ENCODE measurements around the gene TRIM17.
"Not testable (repeated sequence)": the region's sequence is repeated elsewhere in the genome, so short reads cannot be mapped to it uniquely, and the experiment has no call there.

The TRIM17 gene

DNA sequence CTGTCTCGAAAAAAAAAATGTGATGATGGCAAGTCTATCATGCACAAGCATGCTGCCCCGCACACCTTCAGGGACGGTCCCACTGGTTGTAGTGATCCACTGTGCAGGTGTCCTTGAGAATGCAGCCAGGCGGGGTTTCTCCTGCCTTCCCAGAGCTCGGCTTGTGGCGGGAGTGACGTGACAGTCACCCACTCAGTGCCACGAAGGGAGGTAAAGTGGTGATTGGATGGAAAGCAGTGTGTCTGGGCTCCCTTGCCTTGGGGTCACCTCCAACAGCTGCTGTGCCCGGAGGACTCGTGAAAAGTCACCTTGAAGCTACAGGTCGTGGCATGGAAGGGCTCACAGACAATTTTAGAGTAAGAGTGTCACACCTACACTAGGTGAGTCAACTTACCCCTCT is 33.5 kb upstream of the TRIM17 start:
- no peak for DNase-seq (ENCODE audit: low read depth, low spot score)

GRCh38 chr1:228448372-228448771 is 31.7 kb upstream of the TRIM17 start:
- DNase-seq (ENCODE audit: low read depth, low spot score), result no peak

- no peak for DNase-seq (ENCODE audit: low read depth, low spot score)
Measured at GRCh38 chr1:228446852-228447251, 30.2 kb upstream of the TRIM17 start.

- DNase-seq (ENCODE audit: low read depth, low spot score), result no peak
Measured at GRCh38 chr1:228445843-228446650, 29.4 kb upstream of the TRIM17 start.

DNA sequence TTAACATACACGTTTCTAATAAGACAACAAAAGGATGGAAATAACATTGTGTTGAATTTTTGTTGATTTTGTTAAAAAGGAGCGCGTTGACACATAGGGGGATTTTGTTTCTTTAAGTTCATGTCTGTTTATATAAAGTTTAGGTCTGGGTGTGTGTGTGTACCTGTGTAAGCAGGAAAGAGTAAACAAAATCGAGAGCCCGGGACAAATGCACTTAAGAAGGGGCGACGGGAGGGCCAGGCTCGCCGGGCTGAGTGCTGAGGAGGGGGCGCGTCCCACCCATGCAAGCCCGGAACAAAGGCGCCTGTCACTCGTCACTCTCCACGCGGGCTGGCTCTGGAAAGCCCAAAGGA is 28.8 kb upstream of the TRIM17 start:
- no peak for DNase-seq (ENCODE audit: low read depth, low spot score)

GRCh38 chr1:228443395-228443794 is 26.7 kb upstream of the TRIM17 start:
- DNase-seq (ENCODE audit: low read depth, low spot score), result no peak

DNA sequence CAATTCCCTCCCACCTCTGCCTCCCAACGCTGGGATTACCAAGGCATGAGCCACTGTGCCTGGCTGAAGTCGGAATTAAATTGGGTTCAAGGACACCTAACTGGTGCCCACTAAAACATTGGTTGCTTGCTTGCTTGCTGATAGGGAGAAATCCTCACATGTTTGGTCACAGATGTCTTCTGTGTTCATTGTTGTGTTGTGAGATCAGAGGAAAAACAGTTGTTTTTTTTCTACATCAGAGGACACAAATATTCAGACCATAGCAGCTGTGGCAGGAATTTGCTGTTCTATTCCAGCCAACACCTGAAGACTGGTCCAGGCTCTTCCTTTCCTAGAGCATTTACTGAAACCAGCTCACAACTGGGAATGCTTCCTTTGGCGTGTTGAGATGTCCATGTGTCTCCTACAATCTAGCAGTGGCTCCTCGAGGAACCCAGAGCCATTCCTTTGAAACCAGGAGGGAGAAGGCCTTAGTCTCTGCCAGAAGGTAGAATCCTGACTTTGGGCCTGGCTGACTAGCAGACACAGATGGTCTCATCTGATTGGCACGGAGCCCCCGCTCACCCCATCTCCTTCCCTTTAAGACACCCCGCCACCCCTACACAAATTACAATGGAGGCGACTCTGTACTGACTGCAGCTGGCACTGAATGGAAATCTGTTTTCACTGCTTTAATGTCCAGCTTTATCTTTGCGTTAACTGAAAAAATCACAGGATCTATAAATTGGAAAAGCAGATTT is 24.3 kb upstream of the TRIM17 start:
- DNase-seq (ENCODE audit: low read depth, low spot score), result no peak

GRCh38 chr1:228438266-228438665 is 21.6 kb upstream of the TRIM17 start:
- DNase-seq (ENCODE audit: low read depth, low spot score), result no peak

DNA sequence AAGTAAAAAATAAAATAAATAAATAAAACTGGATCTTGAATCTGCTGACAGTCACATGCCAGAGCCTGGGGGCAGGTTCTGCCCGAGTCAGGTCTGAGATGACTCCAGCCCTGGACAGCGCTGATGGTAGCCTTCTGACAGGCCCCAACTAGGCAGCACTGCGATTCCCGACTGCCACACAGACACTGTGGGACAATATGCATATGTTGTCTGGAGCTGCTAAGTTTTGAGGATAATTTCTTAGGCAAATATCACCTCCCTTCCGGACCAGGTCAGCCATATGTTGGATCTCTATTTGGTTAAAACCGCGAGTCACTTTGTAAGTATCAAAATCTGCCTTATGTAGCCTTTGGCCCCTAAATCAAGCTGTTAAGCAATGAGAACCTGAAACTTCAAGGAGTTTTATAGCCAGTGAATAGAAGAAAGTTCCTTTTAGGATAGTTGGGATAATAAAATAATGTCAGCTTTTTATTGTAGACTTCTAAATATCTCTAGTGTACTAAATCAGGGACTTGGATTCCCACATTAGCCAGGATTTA is 20.8 kb upstream of the TRIM17 start:
- DNase-seq (ENCODE audit: low read depth, low spot score), result no peak

- no peak for DNase-seq (ENCODE audit: low read depth, low spot score)
Measured at GRCh38 chr1:228434689-228435088, 18.0 kb upstream of the TRIM17 start.

- not testable (repeated sequence) for DNase-seq (ENCODE audit: low read depth, low spot score)
Measured at GRCh38 chr1:228433337-228434053, 16.8 kb upstream of the TRIM17 start.

DNA sequence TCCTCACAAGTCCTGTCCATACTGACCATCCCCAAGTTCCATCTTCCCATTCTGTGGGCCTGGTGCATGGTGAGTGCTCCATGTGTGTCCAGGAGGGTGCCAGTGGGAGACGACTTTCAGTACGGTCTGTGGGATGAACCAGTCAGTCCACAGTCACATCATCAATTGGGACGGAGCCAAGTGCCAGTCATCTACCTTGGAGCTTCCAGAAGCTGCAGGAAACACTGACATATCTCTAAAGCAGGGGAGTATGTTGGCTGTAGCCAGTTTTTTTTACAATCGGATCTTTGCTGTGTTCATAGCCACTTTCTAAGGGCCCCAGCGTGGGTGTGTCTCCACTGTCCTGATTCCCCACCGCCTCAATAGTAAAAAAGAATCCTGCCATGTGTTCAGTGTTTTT is 13.6 kb upstream of the TRIM17 start:
- DNase-seq (ENCODE audit: low read depth, low spot score), result no peak

GRCh38 chr1:228429698-228430097 is 13.0 kb upstream of the TRIM17 start:
- DNase-seq (ENCODE audit: low read depth, low spot score), result no peak

- no peak for DNase-seq (ENCODE audit: low read depth, low spot score)
Measured at GRCh38 chr1:228429007-228429406, 12.3 kb upstream of the TRIM17 start.

- no peak for DNase-seq (ENCODE audit: low read depth, low spot score)
Measured at GRCh38 chr1:228428412-228428811, 11.8 kb upstream of the TRIM17 start.

DNA sequence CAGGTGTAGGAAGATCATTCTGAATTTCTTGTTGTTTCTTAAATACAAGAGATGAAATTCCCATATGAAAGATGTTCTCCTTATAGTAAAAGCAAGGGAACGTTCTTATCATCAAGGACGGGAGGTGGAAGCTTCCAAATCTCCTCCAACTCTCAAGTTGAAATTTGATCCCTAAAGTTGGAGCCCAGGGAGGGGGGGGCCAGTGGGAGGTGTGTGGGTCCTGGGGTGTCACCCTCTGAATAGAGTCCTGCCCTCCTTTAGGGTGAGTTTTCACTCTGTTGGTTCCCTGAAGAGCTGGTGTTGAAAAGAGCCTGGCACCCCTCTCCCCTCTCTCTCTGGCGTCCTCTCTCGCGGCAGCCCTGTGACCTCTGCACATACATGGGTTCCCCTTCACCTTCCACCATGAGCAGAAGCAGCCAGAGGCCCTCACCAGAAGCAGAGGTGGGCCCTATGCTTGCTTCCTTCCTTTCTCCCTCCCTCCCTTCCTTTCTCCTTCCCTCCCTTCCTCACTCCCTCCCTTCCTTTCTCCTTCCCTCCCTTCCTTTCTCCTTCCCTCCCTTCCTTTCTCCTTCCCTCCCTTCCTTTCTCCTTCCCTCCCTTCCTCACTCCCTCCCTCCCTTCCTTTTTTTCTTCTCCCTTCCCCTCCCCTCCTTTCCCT is 10.0 kb upstream of the TRIM17 start:
- no peak for DNase-seq (ENCODE audit: low read depth, low spot score)

DNA sequence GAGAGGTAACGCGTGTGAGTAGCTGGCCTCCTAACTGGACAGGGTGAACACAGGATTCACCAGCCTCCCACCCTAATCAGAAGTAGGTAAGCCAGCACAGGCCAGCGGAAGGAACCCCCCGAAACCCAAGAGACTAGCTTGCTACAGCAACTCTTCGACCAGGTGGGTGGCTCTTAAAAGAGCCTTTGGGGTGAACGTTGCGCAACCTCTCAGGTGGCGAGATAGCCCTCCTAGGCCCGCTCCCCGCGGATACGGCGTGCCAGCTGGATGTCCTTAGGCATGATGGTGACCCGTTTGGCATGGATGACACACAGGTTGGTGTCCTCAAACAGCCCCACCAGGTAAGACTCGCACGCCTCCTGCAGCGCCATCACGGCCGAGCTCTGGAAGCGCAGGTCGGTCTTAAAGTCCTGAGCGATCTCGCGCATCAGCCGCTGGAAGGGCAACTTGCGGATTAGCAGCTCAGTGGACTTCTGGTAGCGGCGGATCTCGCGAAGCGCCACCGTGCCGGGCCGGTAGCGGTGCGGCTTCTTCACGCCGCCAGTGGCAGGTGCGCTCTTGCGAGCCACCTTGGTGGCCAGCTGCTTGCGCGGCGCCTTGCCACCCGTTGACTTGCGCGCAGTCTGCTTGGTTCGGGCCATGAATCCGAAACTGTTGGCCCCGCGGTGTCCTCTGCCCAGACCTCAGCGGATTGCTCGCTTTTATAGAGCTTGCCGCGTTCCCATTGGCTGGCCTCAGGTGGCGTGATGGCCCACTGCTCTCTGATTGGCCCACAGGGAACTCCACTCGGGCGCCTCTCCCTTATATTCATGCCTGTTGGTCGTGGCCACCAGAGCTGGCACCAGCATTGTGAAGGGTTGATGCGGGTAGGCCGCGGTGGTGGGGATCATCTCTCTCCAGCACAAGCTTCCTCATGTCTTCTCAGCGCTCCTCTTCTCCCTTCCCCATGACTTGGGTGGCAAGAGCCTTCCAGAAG is 8.3 kb upstream of the TRIM17 start:
- no peak for DNase-seq (ENCODE audit: low read depth, low spot score)

DNA sequence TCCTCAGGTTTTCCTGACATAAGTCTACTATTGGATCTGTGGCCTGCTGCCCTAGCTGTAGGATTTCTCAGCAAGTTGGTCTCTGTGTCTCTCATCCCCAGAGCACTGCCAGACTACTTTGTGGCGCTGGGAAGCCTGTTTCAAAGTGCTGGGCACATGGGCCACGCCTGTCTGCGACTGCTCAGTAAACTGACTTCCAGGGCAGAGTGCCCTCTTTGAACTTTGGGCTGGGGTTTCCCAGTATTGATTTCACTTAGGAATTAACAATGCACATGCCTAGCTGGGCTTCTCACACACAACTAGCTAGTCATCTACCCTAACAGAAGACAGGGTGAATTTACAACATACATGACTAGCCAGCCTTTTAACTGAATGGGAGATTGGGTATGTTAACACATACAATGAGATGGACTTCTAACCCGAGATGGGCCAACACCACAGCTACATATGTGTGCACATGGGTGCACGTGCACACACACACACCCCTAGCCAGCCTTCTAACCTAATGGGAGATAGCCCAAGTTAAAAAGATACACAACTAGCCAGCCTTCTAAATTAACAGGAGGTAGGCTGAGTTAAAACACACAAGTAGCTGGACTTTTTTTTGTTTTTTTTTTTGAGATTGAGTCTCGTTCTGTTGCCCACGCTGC is 6.9 kb upstream of the TRIM17 start:
- no peak for DNase-seq (ENCODE audit: low read depth, low spot score)

DNA sequence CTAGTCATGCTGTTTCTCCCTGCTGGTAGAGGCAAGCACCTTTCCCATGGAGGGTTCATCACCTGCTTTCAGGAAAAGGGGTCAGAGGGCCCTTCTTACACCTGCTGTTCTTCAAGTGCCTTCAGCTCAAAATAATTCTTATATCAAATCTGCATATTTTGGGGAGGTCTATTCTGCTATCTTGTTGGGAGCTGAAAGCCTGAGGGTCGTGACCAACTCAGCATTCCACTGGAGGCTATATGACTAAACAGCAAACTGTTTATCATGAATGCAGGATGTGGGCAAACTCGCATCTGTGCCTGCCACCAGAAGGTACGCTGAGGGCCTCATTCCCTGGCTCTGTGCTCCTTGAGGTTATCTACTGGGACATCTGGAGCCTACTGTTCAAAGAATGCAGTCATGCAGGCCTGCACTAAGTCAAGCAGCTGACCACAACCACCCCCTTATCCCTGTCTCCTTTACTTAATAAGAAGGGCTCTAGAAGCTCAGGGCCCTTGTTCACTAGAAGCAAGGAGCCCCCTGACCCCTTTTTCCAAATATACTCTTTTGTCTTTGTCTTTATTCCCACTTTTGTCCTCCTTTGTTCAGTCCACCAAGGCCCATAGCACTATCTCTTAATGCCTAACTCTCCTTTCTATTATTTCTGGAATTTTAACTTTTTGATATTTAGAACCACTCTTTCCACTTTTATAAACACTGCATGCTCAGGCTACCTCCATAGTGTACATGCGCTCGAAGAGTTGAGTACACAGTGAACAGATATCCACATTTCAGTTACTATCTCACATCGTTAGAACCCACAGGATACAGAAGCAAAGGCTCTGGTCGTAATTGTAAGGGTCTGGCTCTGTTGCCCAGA is 4.5 kb upstream of the TRIM17 start:
- DNase-seq (ENCODE audit: low read depth, low spot score), result no peak
